GM18502 (cell line): ENCODE measurements around the gene LYZL1.
"Not testable (repeated sequence)": the region's sequence is repeated elsewhere in the genome, so short reads cannot be mapped to it uniquely, and the experiment has no call there.

Experiments
- ATAC-seq: cut with Tn5 transposase; IDR thresholded peaks from one replicate; pipeline ENCODE4 v1.9.1; 2021; ENCODE audit warnings: mild to moderate bottlenecking; ENCODE audit not compliant: unreplicated experiment, poor library complexity

LYZL1 gene

DNA sequence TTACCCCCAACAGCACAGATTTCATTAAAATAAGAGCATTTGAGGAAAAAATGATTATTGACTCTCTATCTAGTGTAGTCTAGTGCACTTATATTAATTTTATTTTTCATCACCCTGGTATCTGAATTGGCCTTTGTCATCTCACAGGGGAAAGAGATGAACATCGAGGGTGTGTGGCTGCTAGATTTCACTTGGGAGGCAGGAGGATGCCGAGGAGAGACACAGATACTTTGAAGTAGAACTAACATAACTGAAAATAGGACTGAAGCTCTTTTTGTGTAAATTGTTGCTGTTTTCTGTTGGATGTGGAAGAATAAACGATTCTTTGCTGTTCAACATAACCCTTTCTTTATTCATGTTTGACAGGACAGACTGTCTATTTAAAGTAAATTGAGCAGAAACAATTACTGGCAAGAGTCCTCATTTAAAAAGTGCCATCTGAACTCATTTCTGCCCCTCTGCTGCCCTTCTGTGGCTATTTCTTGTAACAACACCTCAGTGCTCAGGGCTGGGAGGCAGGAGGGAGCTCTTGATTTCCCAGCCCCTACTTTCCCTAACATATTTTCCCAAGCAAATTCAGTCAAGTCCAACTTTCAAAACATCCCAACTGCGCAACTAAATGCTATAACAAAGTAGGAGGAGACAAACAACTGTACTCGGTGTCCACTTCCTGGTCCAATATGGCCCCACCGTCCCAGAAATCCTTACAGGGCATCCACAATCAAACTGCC, 15.6 kb downstream of the LYZL1 start:
- peak; percentile 64 for ATAC-seq

DNA sequence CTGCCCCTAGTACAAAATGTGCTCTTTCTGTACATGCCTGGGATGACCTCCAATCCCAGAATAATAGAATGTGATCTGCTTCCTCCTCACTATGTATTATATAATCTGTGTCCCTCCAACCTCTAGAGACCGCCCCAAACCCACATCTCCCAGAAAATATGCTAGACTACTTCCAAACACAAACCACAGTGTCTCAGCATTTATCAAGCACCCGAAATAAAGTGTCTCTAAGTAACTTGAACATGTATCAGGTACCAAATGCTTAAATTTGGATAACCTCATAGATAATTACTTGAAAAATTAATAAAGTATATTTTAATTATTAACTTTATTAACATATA, 16.1 kb downstream of the LYZL1 start:
- no peak for ATAC-seq

GRCh38 chr10:29306688-29307087, 17.8 kb downstream of the LYZL1 start:
- no peak for ATAC-seq

- not testable (repeated sequence) for ATAC-seq
Measured at GRCh38 chr10:29308142-29308541, 19.3 kb downstream of the LYZL1 start.

- ATAC-seq, result no peak
Measured at GRCh38 chr10:29309465-29309864, 20.6 kb downstream of the LYZL1 start.

- not testable (repeated sequence) for ATAC-seq
Measured at GRCh38 chr10:29310463-29310862, 21.6 kb downstream of the LYZL1 start.

GRCh38 chr10:29313071-29313470, 24.2 kb downstream of the LYZL1 start:
- no peak for ATAC-seq

DNA sequence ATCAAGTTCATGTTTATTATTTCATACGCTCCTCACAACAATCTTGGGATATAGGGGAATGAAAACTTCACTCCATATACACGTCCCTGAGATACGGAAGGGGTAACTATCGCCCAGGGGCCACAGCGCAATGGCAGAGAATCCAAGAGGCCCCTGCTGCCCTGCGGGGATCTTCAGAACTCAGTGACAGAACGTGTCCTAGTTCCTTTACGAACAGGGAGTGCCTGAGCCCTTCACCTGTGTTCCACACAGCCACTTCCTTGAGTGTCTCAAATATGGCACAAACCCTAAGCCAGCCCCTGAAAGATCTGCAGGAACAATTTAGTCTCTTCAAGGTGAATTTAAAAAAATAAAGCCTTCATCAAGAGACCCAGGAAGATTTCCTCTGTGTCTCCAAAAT, 25.9 kb downstream of the LYZL1 start:
- no peak for ATAC-seq

GRCh38 chr10:29315814-29316213, 26.9 kb downstream of the LYZL1 start:
- no peak for ATAC-seq

DNA sequence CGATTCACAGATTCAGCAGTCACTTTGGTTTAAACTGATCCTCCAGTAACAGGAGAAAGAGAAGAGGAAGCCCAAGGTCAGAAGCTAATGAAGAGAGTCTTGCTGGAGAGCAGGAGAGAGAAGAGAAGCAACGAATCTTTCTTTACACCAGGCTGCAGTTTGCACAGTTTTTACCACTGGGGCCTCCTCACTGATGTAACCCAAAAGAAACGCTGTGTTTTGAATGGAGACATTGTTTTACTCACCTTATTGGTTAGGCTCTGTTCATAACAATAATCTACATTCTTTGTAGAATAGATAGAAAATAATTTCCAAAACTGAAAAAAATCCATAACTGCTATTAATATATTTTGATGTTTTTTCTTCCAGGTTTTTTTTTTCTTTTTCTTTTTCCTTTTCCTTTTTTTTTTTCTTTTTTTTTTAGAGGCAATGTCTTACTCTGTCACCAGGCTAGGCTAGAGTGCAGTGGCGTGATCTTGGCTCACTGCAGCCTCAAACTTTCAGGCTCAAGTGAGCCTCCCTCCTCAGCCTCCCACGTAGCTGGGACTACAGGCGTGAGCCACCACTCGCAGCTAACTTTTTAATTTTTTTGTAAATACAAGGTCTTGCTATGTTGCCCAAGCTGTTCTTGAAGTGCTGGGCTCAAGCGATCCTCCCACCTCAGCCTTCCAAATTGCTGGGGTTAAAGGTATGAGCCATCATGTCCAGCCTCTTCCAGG, 27.6 kb downstream of the LYZL1 start:
- no peak for ATAC-seq

- no peak for ATAC-seq
Measured at GRCh38 chr10:29317027-29317420, 28.2 kb downstream of the LYZL1 start.

DNA sequence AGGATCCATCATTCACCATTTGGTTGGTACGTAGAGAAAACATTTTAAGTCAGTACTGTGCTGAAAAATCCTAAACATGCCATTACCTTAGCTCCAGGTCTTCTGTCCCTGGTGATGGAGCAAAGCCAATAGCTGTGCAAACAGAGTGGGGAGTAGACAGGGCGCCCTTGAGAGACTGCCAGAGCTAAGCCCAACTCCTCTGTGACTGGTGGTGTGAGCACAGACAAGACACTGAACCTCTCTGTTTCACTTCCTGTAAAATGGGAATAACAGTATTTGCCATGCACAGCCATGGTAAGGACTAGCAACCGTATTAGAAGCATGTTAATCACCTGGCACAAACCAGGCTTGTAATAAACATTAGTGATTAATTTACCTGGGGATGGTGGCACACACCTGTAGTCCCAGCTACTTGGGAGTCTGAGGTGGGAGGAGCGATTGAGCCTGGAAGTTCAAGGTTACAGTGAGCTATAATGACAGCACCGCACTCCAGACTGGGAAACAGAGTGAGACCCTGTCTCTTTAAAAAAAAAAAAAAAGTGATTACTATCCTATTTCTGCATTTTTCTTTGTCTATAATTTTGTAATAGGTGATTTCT, 28.7 kb downstream of the LYZL1 start:
- no peak for ATAC-seq

- not testable (repeated sequence) for ATAC-seq
Measured at GRCh38 chr10:29318141-29319071, 29.5 kb downstream of the LYZL1 start.

DNA sequence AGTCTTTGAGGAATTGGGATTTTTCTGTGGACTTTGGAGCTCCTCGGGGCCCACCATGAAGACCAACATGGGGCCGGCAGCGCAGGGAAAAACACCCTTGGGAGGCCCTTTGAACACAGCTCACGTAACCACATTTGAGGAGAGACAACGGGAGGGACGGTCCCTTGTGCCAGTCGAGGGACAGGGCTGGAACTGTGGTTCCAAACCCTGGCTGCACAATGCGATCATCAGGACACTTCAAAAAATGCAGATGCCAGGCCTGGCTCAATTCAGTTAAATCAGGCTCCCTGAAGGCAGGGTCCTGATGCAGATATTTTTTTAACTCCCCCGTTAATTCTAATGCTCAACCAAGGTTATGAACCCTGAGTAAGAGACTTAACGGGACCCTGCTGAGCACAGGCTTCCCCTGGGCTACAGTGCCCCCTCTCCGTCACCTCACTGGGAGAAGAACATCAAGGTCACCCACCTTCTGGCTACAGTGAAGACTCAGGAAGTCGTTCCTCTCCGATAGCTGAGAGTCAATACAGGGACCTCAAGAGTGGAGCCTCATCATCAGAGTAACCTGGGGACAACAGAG, 30.4 kb downstream of the LYZL1 start:
- ATAC-seq, result no peak

DNA sequence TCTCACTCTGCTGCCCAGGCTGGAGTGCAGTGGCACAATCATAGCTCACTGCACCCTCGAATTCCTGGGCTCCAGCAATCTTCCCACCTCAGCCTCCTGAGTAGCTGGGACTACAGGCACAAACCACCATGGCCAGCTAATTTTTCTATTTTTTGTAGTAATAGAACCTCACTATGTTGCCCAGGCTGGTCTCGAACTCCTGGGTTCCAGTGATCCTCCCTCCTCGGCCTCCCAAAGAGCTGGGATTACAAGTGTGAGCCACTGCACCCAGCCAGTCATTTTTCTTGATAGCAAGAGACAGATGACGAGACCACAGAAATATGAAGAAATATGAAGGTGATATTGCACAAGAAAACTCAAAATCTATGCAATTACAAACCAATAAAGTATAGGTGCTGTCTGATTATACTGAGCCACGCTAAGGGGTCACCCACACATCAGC, 31.8 kb downstream of the LYZL1 start:
- not testable (repeated sequence) for ATAC-seq

- no peak for ATAC-seq
Measured at GRCh38 chr10:29321656-29322055, 32.8 kb downstream of the LYZL1 start.

- ATAC-seq, result no peak
Measured at GRCh38 chr10:29322918-29323317, 34.0 kb downstream of the LYZL1 start.

DNA sequence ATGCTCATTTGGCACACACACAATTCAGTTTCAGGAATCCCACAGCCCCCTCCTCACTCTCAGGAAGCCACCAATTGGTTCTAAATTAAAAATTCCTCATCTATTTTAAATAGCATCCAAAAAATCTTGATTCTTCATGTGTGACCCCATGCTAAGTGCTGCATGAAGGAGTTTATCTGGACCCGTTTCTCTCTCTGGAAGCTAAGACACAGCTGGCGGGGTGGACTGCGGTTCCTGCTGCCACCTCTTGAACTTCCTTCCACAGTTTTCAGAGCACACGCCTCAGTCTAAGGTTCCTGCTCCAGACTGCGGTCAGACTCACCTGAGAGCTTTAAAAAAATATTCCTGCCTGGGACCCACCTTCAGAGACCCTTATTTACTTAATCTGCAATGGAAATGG, 34.5 kb downstream of the LYZL1 start:
- ATAC-seq, result no peak

DNA sequence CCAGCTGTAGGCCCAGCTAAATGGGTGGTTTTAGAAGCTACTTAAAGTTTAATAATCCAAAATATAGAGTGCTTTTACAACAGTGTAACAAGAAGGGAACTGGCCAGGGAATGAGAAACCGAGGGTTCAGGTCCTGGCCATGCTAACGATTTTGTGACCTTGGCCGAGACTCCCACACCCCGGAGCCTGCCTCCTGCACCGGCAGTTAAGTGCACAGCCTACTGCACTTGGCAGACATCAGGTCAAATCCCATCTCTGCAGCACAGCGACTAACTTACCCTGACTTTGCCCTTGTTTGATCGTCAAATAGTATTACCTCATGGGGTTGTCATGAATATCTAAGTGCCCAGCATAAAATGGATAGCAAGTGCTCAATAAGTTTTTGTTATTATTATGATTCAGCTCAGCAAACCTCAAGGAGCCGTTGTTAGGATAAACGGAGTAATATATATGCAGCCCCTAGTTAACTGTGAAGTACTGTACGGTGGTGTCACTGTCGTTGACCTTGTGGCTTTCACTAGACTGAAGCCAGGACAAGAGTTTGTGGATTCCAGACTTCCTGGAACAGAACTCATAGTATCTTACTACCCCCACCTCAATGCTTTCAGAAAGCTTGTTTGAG, 35.5 kb downstream of the LYZL1 start:
- ATAC-seq, result no peak

GRCh38 chr10:29326299-29326698, 37.4 kb downstream of the LYZL1 start:
- no peak for ATAC-seq
